Gastrocnemius medialis (tissue), 4 donors: Measurements from ENCODE around the gene POU2AF1. TPM values are rescaled to one million over a fixed set of nuclear protein-coding genes. Genes with fewer than 3 reads are reported as not detected.

Source experiments
- ATAC-seq, 2 donors: fragments of 150-250 bp; one replicate each; pipeline ENCODE4 v1.9.1; 2016
- DNase-seq, 2 donors: peaks; one replicate each; pipeline ENCODE4 v3.0.0-alpha.2; 2019
- H3K27ac ChIP-seq, 4 donors: fragments of 200-600 bp; sonication (generic); 1 replicate in 1 of 4; 2 replicates in 3 of 4; pipeline ENCODE4 v1.5.1; 2016 to 2018; ENCODE audit warnings: mild to moderate bottlenecking in 2 of 4, moderate library complexity in 1 of 4
- H3K27me3 ChIP-seq, 3 donors: fragments of 200-600 bp; sonication (generic) in 2 of 3; 1 replicate in 1 of 3; 2 replicates in 2 of 3; pipeline versions ENCODE4 v1.5.1 to v1.6.0; 2016 to 2019; ENCODE audit warnings: mild to moderate bottlenecking in 1 of 3, moderate library complexity in 1 of 3
- H3K36me3 ChIP-seq, 2 donors: fragments of 200-600 bp; sonication (generic) in 1 of 2; one replicate each; pipeline ENCODE4 v1.5.1; 2017 to 2018
- H3K4me1 ChIP-seq, 2 donors: fragments of 200-600 bp; sonication (generic) in 1 of 2; one replicate each; pipeline ENCODE4 v1.5.1; 2016 to 2017; ENCODE audit warnings: mild to moderate bottlenecking in 2 of 2
- H3K4me3 ChIP-seq, 4 donors: fragments of 200-600 bp; sonication (generic) in 3 of 4; 1 replicate in 1 of 4; 2 replicates in 3 of 4; pipeline ENCODE4 v1.5.1; 2016 to 2019; ENCODE audit warnings: mild to moderate bottlenecking in 2 of 4
- H3K9me3 ChIP-seq, 3 donors: fragments of 200-600 bp; sonication (generic) in 2 of 3; 1 replicate in 1 of 3; 2 replicates in 2 of 3; pipeline ENCODE4 v1.5.1; 2016 to 2019
- CTCF ChIP-seq, 5 experiments: fragments of 450-650 bp in 3 of 5; fragments of 200-600 bp in 2 of 5; sonication (generic) in 2 of 5; IDR thresholded peaks in 4 of 5; conservative IDR thresholded peaks in 1 of 5; 1 replicate in 4 of 5; 2 replicates in 1 of 5; pipeline ENCODE4 v1.5.1; 2016 to 2019; ENCODE audit warnings: antibody characterized with exemption in 5 of 5, mild to moderate bottlenecking in 3 of 5, moderate library complexity in 3 of 5
- POLR2A ChIP-seq, 2 donors: fragments of 450-650 bp; IDR thresholded peaks; one replicate each; pipeline ENCODE4 v1.6.1; 2017; ENCODE audit warnings: antibody characterized with exemption in 2 of 2, mild to moderate bottlenecking in 2 of 2, moderate library complexity in 2 of 2
- in situ Hi-C, 4 donors: fragments of 200-750 bp; cut with MboI; loops; one replicate each; pipeline versions ENCODE4 v1.15.0 to v1.8.0; 2017; ENCODE audit warnings: low sequenced_read_pairs in 4 of 4
- intact Hi-C: fragments of 100-400 bp; cut with DNase I; formaldehyde crosslinking; loops from one replicate; pipeline ENCODE4 v1.15.1; 2023; ENCODE audit warnings: low total_unique reads
- total RNA-seq, 4 donors: library from RNA; depleted of rRNA; stranded (reverse); fragments of >200 nt; gene quantifications; one replicate each; pipeline versions ENCODE4 v1.1.0 to v1.2.3, GENCODE V29; 2016

Gene POU2AF1
- total RNA-seq, 4 donors from 2014 or later, result 0.29 to 0.78 TPM; not detected in 2

- Histone ChIP-seq H3K36me3 (no peaks in the 10 kb centered on the region), H3K27ac (no peak overlapping the region), H3K4me3 (no peak overlapping the region), H3K9me3 (no peaks in the 10 kb centered on the region), H3K4me1 (no peaks in the 10 kb centered on the region), H3K27me3 (no peaks in the 10 kb centered on the region)
- TF ChIP-seq CTCF (IDR thresholded peaks at IDR 0.05 in 4 of 5, conservative IDR thresholded peaks at IDR 0.05 in 1 of 5) (no peak), POLR2A (IDR thresholded peaks at IDR 0.05) (no peak)
- in situ Hi-C loops (no loop called here), intact Hi-C loops (no loop called here)
- ATAC-seq (no peak), DNase-seq (no peak)
These were observed 9.3 kb upstream of the POU2AF1 start for GRCh38 chr11:111388420-111388819.

GRCh38 chr11:111387363-111387762, 8.3 kb upstream of the POU2AF1 start:
- Histone ChIP-seq H3K36me3 (no peaks in the 10 kb centered on the region), H3K4me1 (no peaks in the 10 kb centered on the region), H3K9me3 (no peaks in the 10 kb centered on the region), H3K27ac (no peak overlapping the region), H3K27me3 (no peaks in the 10 kb centered on the region), H3K4me3 (no peak overlapping the region)
- intact Hi-C loops, result no loop called here
- DNase-seq (no peak), ATAC-seq (no peak)
- TF ChIP-seq POLR2A (IDR thresholded peaks at IDR 0.05) (no peak), CTCF (IDR thresholded peaks at IDR 0.05 in 4 of 5, conservative IDR thresholded peaks at IDR 0.05 in 1 of 5) (no peak)
- in situ Hi-C loops, result no loop called here

- H3K9me3 ChIP-seq, result no peaks in the 10 kb centered on the region
- intact Hi-C loops (no loop called here), in situ Hi-C loops (no loop called here)
- no peak overlapping the region for H3K4me3 ChIP-seq
- DNase-seq (no peak), ATAC-seq (no peak)
- H3K36me3 ChIP-seq, result no peaks in the 10 kb centered on the region
- no peak for TF ChIP-seq CTCF (IDR thresholded peaks at IDR 0.05 in 4 of 5, conservative IDR thresholded peaks at IDR 0.05 in 1 of 5)
- TF ChIP-seq POLR2A (IDR thresholded peaks at IDR 0.05), result no peak
- no peak overlapping the region for H3K27ac ChIP-seq
- no peaks in the 10 kb centered on the region for H3K4me1 ChIP-seq
- no peaks in the 10 kb centered on the region for H3K27me3 ChIP-seq
These were observed 7.6 kb upstream of the POU2AF1 start for GRCh38 chr11:111386611-111387150.

GRCh38 chr11:111384494-111384893, 5.4 kb upstream of the POU2AF1 start:
- intact Hi-C loops, result no loop called here

More at GRCh38 chr11:111384494-111384893, 5.4 kb upstream of the POU2AF1 start:
- no peak for TF ChIP-seq CTCF (IDR thresholded peaks at IDR 0.05 in 4 of 5, conservative IDR thresholded peaks at IDR 0.05 in 1 of 5)
- no peak for TF ChIP-seq POLR2A (IDR thresholded peaks at IDR 0.05)
- H3K4me3 ChIP-seq, result no peak overlapping the region
- ATAC-seq, result no peak
- in situ Hi-C loops, result no loop called here
- H3K9me3 ChIP-seq, result no peaks in the 10 kb centered on the region
- DNase-seq, result no peak
- no peaks in the 10 kb centered on the region for H3K36me3 ChIP-seq
- H3K27me3 ChIP-seq, result no peaks in the 10 kb centered on the region
- H3K27ac ChIP-seq, result no peak overlapping the region
- no peaks in the 10 kb centered on the region for H3K4me1 ChIP-seq
